ENCODE results near the gene OCA2. TPM values are rescaled to one million over a fixed set of nuclear protein-coding genes. Genes with fewer than 3 reads are reported as not detected.

The OCA2 gene
- total and polyA plus RNA-seq, 2 of the 8 experiments (the other 6 are each of a cell fraction or from before 2014, with no cell fraction given) = 0.20 TPM

DNA sequence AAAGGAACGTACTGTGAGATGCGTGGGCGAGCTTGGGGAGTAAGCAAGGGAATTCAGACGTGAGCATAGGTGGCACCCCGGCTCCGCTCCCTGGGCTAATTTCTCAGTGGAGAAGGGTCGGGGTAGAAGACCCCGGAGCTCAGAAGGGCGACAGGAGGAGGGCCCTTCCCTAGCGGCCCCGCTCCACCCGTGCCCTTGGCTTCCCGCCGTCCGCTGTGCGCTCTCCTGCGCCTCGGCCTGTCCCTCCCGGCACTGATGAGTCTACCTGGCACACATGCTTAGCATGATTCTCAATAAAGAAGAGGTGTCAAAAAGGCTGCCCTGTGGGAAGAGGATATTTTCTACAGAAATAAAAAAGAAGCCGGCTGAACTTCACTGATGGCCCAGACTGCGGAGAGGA, 292.7 kb downstream of the OCA2 start (continued):
- TF ChIP-seq, protein P1, sequence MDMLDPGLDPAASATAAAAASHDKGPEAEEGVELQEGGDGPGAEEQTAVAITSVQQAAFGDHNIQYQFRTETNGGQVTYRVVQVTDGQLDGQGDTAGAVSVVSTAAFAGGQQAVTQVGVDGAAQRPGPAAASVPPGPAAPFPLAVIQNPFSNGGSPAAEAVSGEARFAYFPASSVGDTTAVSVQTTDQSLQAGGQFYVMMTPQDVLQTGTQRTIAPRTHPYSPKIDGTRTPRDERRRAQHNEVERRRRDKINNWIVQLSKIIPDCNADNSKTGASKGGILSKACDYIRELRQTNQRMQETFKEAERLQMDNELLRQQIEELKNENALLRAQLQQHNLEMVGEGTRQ (IDR thresholded peaks at IDR 0.05; ENCODE audit: low read length) = no peak
- TF ChIP-seq CTBP2 (IDR thresholded peaks at IDR 0.05; ENCODE audit: borderline replicate concordance, insufficient read depth, insufficient read length, low read length) (no peak), TAF7 (optimal IDR thresholded peaks at IDR 0.05; ENCODE audit: borderline replicate concordance, low read depth, low read length) (no peak), TCF12 (IDR thresholded peaks at IDR 0.05; ENCODE audit: low read depth, low read length) (no peak), CHD1 (IDR thresholded peaks at IDR 0.05; ENCODE audit: low read depth, low read length) (no peak), FOSL1 (IDR thresholded peaks at IDR 0.05; ENCODE audit: insufficient read depth, low read depth, low read length) (no peak), GABPA (IDR thresholded peaks at IDR 0.05; ENCODE audit: borderline replicate concordance, insufficient read depth, low read length) (no peak), CREB1 (IDR thresholded peaks at IDR 0.05) (no peak)
- TF ChIP-seq, protein P2, sequence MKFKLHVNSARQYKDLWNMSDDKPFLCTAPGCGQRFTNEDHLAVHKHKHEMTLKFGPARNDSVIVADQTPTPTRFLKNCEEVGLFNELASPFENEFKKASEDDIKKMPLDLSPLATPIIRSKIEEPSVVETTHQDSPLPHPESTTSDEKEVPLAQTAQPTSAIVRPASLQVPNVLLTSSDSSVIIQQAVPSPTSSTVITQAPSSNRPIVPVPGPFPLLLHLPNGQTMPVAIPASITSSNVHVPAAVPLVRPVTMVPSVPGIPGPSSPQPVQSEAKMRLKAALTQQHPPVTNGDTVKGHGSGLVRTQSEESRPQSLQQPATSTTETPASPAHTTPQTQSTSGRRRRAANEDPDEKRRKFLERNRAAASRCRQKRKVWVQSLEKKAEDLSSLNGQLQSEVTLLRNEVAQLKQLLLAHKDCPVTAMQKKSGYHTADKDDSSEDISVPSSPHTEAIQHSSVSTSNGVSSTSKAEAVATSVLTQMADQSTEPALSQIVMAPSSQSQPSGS (IDR thresholded peaks at IDR 0.05; ENCODE audit: low read length) = no peak

All from H1 (cell line).